NCI-H2196 treated with DMSO at 0.1 percent for 48 hours (cell line): ENCODE results near the gene ADAMTSL3.
"Not testable (repeated sequence)": the region's sequence is repeated elsewhere in the genome, so short reads cannot be mapped to it uniquely, and the experiment has no call there.

Experiments used
- DNase-seq: peaks from one replicate; lab custom pipeline; 2025; ENCODE audit not compliant: unreplicated experiment; lab: John Stamatoyannopoulos, UW

The ADAMTSL3 gene

DNA sequence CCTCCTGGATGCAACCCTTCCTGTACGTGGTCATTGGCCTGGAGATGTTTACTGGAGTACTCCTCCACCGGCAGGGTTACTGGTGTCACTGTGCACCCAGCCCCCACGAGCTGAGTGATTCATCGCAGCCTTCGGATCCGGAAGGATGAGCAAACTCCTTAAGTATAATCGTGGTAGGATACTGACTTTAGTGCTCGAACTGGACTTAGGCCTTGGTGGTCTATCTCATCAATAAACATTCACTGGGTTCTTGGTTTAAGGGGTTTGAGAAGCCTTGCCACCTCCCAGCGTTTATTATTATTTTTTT, 426.8 kb downstream of the ADAMTSL3 start:
- not testable (repeated sequence) for DNase-seq

DNA sequence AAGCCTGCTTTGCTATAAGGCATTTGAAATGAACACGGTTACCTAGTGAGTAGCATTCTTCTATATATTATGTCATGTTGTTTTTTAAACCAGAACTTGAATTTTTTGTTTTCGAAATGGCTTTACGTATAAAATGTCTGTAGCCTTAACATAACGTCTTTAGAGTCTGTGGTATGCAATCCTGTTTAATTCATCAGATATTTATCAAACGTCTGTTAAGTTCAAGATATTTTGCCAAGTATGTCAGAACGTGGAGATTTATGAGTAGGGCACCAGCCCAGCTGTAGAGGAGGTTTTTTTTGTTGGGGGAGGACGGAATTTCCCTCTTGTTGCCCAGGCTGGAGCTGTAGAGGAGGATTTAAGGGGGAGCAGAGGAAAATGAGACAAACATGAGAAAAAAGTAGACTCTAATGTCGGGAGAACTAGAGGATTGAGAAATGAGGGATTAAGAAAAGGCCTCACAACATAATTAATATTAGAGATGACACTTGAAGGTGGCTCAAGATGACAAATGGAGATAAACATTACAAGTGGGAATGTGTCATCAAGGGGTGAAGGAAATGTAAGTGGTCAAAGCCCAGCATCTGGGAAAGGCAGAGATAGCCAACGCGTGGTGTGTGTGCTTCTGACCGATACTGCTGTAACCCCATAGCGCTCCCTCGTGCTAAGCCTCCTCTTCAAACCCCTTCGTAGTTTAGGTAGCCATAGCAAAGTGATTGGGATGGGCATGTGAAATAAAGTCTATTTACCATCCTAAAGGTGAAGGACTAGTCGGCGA, 427.7 kb downstream of the ADAMTSL3 start:
- DNase-seq: no peak

DNA sequence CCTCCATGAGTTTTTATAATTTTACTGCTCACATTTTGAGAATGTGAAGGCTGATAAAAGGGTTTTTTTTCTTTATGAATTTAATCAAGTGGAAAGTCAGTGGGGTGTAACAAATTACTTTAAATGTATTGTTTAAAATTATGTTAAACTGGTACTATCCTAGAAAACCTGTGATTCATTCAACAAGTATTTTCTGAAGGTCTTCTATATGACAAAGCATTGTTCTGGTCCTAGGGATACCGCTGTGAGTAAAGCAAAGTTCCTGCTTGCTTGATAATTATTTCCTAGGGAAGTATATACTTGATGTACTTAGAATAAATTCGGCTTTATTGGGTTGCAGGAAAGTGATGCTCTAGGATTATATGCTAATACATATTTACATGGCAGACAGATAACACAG, 428.8 kb downstream of the ADAMTSL3 start:
- DNase-seq: no peak

DNA sequence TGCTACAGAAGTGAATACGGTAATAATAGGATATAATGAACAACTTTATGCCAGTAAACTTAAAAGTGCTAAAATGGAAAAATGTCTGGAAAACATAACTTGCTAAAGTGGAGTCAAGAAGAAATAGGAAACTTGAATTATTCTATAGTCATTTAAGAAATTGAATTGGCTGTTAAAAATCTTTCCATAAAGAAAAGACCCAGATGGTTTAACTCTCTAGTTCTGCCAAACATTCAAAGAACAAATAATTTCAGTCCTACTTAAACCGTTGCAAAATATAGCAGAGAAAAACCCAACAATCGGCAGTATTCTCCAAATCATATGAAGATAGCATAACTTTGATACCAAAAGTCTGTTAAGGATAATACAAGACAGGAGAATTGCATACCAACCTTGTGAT, 432.1 kb downstream of the ADAMTSL3 start:
- DNase-seq: not testable (repeated sequence)
